Tibial nerve (tissue), 4 donors: ENCODE data around the gene EXOSC7. TPM values are rescaled to one million over a fixed set of nuclear protein-coding genes. Genes with fewer than 3 reads are reported as not detected.

Source experiments
- DNase-seq, 2 donors: peaks; one replicate each; pipeline ENCODE4 v3.0.0-alpha.2; 2019; ENCODE audit warnings: low spot score in 2 of 2
- H3K27ac ChIP-seq, 4 donors: fragments of 200-600 bp; sonication (generic) in 3 of 4; one replicate each; pipeline ENCODE4 v1.5.1; 2017 to 2019; ENCODE audit warnings: mild to moderate bottlenecking in 1 of 4
- H3K27me3 ChIP-seq, 2 donors: fragments of 200-600 bp; sonication (generic) in 1 of 2; one replicate each; pipeline versions ENCODE4 v1.5.1 to v1.6.0; 2017 to 2019
- H3K36me3 ChIP-seq, 3 donors: fragments of 200-600 bp; sonication (generic); one replicate each; pipeline ENCODE4 v1.5.1; 2018 to 2019
- H3K4me1 ChIP-seq, 4 donors: fragments of 200-600 bp; sonication (generic) in 3 of 4; one replicate each; pipeline ENCODE4 v1.5.1; 2017 to 2019
- H3K4me3 ChIP-seq, 4 donors: fragments of 200-600 bp; sonication (generic) in 3 of 4; one replicate each; pipeline ENCODE4 v1.5.1; 2017 to 2019; ENCODE audit warnings: mild to moderate bottlenecking in 1 of 4, moderate library complexity in 1 of 4
- H3K9me3 ChIP-seq, 4 donors: fragments of 200-600 bp; sonication (generic) in 3 of 4; one replicate each; pipeline ENCODE4 v1.5.1; 2017 to 2019
- EP300 ChIP-seq, 2 donors: sonication (generic); formaldehyde crosslinking; IDR thresholded peaks; one replicate each; pipeline ENCODE4 v1.6.1; 2017; ENCODE audit warnings: antibody characterized with exemption in 2 of 2, mild to moderate bottlenecking in 1 of 2
- POLR2A ChIP-seq, 2 donors: fragments of 450-650 bp; IDR thresholded peaks; one replicate each; pipeline ENCODE4 v1.6.1; 2017; ENCODE audit warnings: antibody characterized with exemption in 2 of 2, mild to moderate bottlenecking in 2 of 2, moderate library complexity in 2 of 2
- WGBS, 2 donors: methylation state at CpG; one replicate each; pipeline ENCODE4 v1.1.5; 2018; 5-methylcytosine and 5-hydroxymethylcytosine counted together
- total RNA-seq, 4 donors: library from RNA; depleted of rRNA; stranded (reverse); fragments of >200 nt; gene quantifications; one replicate each; pipeline ENCODE4 v1.1.0, GENCODE V29; 2016
- TF ChIP-seq, protein P1 (sequence below), 5 experiments: fragments of 200-600 bp in 3 of 5; fragments of 450-650 bp in 2 of 5; sonication (generic) in 3 of 5; IDR thresholded peaks; one replicate each; pipeline ENCODE4 v1.5.1; 2016 to 2019; ENCODE audit warnings: antibody characterized with exemption in 5 of 5, mild to moderate bottlenecking in 3 of 5, moderate library complexity in 2 of 5

EXOSC7 gene
- total RNA-seq, 4 donors from 2014 or later, result 48.3 to 67.7 (median 64.2) TPM

DNA sequence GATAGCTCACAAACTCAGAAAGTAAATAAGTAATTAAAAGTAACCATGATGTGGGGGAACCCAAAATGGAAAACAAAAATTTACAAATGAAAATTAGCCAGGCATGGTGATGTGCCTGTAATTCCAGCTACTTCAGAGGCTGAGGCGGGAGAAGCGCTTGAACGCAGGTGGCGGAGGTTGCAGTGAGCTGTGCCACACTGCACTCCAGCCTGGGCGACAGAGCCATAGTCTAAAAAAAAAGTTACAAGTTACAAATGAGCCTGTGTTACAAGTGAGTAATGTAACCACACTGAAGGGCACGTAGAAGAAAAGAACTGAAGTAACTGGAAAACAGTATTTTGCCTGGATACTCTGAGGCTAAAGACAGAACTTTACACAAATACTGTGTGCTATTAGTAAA is 11.3 kb downstream of the EXOSC7 start:
- WGBS, 2 donors, result 69 to 70% methylated on average over 6 of the region's 6 CpGs
- DNase-seq, result no peak

DNA sequence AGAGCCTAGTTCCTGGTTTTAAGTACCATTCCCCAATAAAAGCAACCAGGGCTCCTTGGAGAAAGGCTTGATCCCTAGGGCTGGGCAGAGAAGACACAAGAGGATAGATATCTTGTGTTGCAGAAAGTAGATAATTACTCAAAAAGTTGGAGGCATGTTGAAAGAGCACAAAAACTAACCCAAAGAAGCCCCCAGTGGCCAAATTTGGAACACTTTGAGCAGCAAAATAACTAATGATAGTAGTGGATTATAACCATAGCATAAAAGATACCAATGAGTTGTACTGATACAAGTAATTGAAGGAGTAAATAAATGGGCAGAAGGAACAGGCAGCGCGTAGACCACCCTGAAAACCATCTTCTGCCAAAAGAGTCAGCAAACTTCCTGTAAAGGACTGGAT is 12.0 kb downstream of the EXOSC7 start:
- WGBS, 2 donors, result 89 to 93% methylated on average over 2 of the region's 2 CpGs

More for the DNA sequence above, 11.3 kb downstream of the EXOSC7 start:
- Histone ChIP-seq H3K36me3 (peaks cover 0 to 34% (median 0%) of the 10 kb centered on the region in 3 donors), H3K4me1 (peaks cover 0 to 53% (median 4%) of the 10 kb centered on the region in 4 donors), H3K4me3 (no peak overlapping the region), H3K27me3 (no peaks in the 10 kb centered on the region), H3K9me3 (no peaks in the 10 kb centered on the region), H3K27ac (no peak overlapping the region)
- TF ChIP-seq EP300 (IDR thresholded peaks at IDR 0.05) (no peak), POLR2A (IDR thresholded peaks at IDR 0.05) (no peak)
- TF ChIP-seq, protein P1, sequence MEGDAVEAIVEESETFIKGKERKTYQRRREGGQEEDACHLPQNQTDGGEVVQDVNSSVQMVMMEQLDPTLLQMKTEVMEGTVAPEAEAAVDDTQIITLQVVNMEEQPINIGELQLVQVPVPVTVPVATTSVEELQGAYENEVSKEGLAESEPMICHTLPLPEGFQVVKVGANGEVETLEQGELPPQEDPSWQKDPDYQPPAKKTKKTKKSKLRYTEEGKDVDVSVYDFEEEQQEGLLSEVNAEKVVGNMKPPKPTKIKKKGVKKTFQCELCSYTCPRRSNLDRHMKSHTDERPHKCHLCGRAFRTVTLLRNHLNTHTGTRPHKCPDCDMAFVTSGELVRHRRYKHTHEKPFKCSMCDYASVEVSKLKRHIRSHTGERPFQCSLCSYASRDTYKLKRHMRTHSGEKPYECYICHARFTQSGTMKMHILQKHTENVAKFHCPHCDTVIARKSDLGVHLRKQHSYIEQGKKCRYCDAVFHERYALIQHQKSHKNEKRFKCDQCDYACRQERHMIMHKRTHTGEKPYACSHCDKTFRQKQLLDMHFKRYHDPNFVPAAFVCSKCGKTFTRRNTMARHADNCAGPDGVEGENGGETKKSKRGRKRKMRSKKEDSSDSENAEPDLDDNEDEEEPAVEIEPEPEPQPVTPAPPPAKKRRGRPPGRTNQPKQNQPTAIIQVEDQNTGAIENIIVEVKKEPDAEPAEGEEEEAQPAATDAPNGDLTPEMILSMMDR (IDR thresholded peaks at IDR 0.05), result no peak

DNA sequence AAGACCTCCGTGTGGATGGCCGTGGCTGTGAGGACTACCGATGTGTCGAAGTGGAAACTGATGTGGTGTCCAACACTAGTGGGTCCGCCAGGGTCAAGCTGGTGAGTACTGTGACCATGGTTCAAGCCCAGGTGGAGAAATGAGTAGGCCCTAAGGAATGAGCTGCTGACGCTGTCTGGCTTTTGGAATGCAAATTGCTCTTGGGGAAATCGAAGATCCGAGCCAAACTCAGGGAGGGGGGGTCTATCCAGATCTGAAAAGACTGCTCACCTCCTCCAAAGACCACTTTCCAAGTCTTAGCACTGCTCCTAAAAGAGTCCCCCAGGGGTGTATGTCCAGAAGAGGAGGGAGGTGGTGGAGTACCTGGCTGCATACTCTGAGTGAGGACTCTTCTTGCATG is 13.1 kb downstream of the EXOSC7 start:
- TF ChIP-seq, protein P1 (IDR thresholded peaks at IDR 0.05), result no peak
- TF ChIP-seq EP300 (IDR thresholded peaks at IDR 0.05) (no peak), POLR2A (IDR thresholded peaks at IDR 0.05) (no peak)

More for the DNA sequence above, 12.0 kb downstream of the EXOSC7 start:
- no peak for TF ChIP-seq POLR2A (IDR thresholded peaks at IDR 0.05)
- TF ChIP-seq, protein P1 (IDR thresholded peaks at IDR 0.05), result peak in 4 of 5 experiments; percentile 18 to 33 (median 30)
- no peak overlapping the region for H3K27ac ChIP-seq
- H3K27me3 ChIP-seq, result no peaks in the 10 kb centered on the region
- H3K4me1 ChIP-seq, result peaks cover 0 to 53% (median 4%) of the 10 kb centered on the region in 4 donors
- no peak overlapping the region for H3K4me3 ChIP-seq
- no peaks in the 10 kb centered on the region for H3K9me3 ChIP-seq
- H3K36me3 ChIP-seq, result peaks cover 0 to 35% (median 0%) of the 10 kb centered on the region in 3 donors
- peak in 1 of 2 donors; percentile 30 for DNase-seq

DNA sequence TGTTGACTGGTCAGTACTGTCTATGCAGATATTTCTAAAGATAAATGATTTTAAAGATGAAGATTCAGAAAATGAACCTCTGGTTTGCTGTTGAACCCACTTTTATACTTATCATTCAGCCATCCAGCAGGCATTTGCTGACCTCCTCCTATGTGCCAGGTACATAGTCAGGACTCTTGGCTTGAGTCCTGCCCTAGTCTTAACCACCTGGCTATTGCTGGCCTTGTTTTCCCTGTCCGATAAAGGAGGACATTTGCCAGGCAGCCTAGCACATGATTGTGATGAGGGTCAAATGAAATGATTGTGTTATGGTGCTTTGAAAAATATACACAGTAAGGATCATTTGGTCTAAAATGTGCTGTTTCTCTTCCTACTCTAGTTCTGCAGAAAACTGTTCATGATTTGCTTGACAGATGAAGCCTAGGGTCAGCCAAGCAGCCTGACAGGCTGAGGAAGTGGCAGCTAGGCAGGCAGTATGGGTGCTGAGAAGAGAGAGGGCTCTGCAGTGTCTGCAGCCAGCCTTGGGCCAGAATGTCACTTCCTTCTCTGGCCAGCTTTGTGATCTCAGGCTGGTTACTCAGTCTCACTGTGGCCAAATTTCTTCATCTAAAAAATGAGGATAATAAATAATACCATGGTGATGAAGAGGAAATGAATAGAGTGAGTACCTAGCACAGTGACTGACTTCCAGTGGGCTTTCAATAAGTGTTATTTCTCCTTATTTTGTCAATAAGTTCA is 13.8 kb downstream of the EXOSC7 start:
- WGBS, 2 donors, result 79 to 86% methylated on average over 1 of the region's 1 CpG
- no peak for DNase-seq
- no peak overlapping the region for H3K4me3 ChIP-seq
- peaks cover 0 to 35% (median 0%) of the 10 kb centered on the region in 3 donors for H3K36me3 ChIP-seq
- no peaks in the 10 kb centered on the region for H3K27me3 ChIP-seq
- no peaks in the 10 kb centered on the region for H3K9me3 ChIP-seq
- no peak overlapping the region for H3K27ac ChIP-seq
- peaks cover 0 to 51% (median 7%) of the 10 kb centered on the region in 4 donors for H3K4me1 ChIP-seq
- TF ChIP-seq EP300 (IDR thresholded peaks at IDR 0.05), result no peak
- TF ChIP-seq, protein P1 (IDR thresholded peaks at IDR 0.05), result no peak

More for the DNA sequence above, 13.1 kb downstream of the EXOSC7 start:
- 89 to 93% methylated on average over 8 of the region's 8 CpGs for WGBS, 2 donors
- H3K4me3 ChIP-seq, result no peak overlapping the region
- H3K36me3 ChIP-seq, result peaks cover 0 to 35% (median 0%) of the 10 kb centered on the region in 3 donors
- no peaks in the 10 kb centered on the region for H3K9me3 ChIP-seq
- no peaks in the 10 kb centered on the region for H3K27me3 ChIP-seq
- peaks cover 0 to 52% (median 7%) of the 10 kb centered on the region in 4 donors for H3K4me1 ChIP-seq
- H3K27ac ChIP-seq, result no peak overlapping the region
- DNase-seq, result no peak

DNA sequence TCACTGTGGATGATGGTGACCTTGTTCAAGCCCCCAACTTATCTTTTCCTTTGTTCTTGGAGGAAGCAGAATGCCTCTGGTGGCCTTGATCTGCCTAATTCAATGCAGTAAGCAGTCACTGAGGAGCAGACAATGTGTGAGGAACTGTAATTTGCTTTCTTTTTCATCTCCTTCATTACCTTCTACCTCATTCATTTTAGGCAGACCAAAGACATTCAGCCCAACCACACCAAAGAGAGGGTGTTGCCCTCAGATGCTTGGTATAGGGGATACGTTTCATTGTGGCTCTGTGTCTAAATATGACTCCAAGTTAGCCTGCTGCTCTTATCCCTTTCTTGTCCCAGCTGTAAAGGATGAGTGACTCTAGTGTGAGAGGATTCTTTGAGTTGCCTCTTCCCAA is 15.3 kb downstream of the EXOSC7 start:
- 92 to 95% methylated on average over 1 of the region's 1 CpG for WGBS, 2 donors

More for the DNA sequence above, 15.3 kb downstream of the EXOSC7 start:
- H3K36me3 ChIP-seq, result peaks cover 0 to 29% (median 0%) of the 10 kb centered on the region in 3 donors
- no peaks in the 10 kb centered on the region for H3K27me3 ChIP-seq
- H3K4me3 ChIP-seq, result no peak overlapping the region
- H3K27ac ChIP-seq, result no peak overlapping the region
- DNase-seq, result no peak
- TF ChIP-seq POLR2A (IDR thresholded peaks at IDR 0.05), result no peak
- TF ChIP-seq, protein P1 (IDR thresholded peaks at IDR 0.05), result no peak
- no peak for TF ChIP-seq EP300 (IDR thresholded peaks at IDR 0.05)
- peaks cover 0 to 58% (median 20%) of the 10 kb centered on the region in 4 donors for H3K4me1 ChIP-seq
- H3K9me3 ChIP-seq, result no peaks in the 10 kb centered on the region
